Smooth muscle cell of the brain vasculature (primary cell): ENCODE measurements around the gene INTS6L.
"Not testable (repeated sequence)": the region's sequence is repeated elsewhere in the genome, so short reads cannot be mapped to it uniquely, and the experiment has no call there.

ENCODE experiments used
- DNase-seq: peaks from one replicate; pipeline ENCODE4 v3.0.0-alpha.2; 2012; ENCODE audit warnings: low read depth, low spot score

INTS6L gene

DNA sequence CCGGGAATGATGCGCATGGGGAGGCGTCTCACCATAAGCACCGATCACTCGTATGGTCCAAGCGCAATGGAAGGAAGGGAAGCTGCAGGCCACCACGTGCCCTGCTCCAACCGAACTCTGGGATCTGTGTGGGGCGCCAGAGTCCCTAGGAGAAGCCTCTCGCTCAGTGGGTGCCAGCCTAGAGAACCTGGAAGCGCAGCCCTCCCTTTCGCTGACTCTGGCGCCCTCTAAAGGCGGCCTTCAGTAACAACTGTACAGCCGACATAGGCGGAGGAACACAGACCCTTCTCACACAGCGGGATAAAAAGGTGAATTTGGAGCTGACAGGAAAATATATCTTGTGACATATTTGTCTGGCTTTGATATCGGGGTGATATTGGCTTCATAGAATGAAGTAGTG is 76.0 kb downstream of the INTS6L start:
- no peak for DNase-seq

DNA sequence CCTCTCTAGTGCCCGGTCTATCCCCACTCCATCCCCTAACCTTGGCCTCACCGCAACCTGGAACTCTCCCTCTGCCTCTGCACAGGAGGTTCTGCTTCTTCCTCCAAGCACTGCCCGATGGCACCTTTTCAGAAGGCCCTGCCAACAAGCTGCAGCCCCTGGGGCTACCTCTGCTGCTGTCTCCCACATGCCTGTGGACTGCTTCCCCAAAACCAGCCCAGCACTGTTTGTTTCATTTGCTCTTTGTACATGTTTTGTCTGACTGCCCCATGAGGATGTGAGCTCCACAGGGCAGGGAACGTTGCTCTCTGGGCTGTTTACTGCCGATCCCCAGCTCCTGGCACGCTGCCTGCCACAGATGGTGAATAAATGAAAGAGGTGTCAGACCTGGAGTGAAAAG is 85.4 kb downstream of the INTS6L start:
- DNase-seq: no peak

DNA sequence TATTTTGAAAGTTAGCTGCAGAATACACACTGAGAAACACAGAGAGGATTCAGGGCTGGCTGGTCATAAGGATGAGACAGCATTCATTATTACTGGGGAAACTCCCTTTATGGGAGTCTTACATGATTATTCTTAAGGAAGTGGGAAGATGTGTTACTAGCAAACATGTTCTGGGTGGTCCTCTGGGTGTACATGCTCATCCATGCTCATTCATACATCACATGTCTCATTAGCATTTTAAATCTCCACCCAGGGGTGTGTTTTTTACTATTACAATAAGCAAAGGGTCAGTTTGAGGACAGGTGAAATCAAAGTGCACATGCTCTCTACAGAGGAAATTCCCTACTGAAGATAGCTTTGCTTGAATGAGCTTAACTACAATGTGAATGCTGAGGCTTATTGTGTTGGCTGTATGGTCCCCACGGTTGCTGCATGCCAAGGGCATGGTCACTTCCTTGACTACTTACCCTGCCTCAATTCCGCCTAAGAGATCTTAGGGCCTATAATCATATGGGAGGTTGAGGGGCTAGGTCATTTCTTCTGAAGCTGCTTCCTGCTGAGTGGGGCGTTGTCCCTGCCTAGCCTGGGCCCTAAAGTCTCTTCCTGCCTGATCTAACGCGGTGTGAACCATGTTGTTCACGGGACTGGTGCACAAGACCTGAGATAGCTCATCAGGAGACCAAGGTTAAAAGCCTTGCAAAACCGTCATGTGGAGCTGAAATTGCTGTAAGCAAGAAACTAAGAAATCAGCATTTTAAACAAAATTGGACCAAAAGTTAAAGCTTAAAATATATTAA is 104.1 kb downstream of the INTS6L start:
- DNase-seq: not testable (repeated sequence)

- no peak for DNase-seq
Observed at GRCh38 chrX:135625995-135626394, 105.5 kb downstream of the INTS6L start.

GRCh38 chrX:135629342-135629741 is 108.9 kb downstream of the INTS6L start:
- no peak for DNase-seq
